IMR-90 (cell line): ENCODE measurements around the gene GRIA4. TPM values are rescaled to one million over a fixed set of nuclear protein-coding genes. Genes with fewer than 3 reads are reported as not detected.

ENCODE experiments used
- ATAC-seq: fragments of 200-7000 bp; cut with Tn5 transposase; 2 replicates; pipeline ENCODE4 v1.9.1; 2020; ENCODE audit warnings: low read depth, mild to moderate bottlenecking, moderate library complexity
- BruUV-seq: library from RNA; stranded (reverse); fragments of 400-500 nt; replicated peaks from 2 replicates; lab custom pipeline; 2021; lab: Mats Ljungman, UMichigan
- CTCF ChIA-PET: fragments of 300-600 bp; formaldehyde crosslinking; extraction: SDS; loops from one replicate; lab custom pipeline; 2021; ENCODE audit warnings: antibody characterized with exemption; lab: Yijun Ruan, JAX
- POLR2A ChIA-PET: fragments of 300-600 bp; sonication (Branson Sonifier 250); formaldehyde crosslinking; loops from one replicate; lab custom pipeline; 2022; ENCODE audit warnings: antibody characterized with exemption; ENCODE audit not compliant: unreplicated experiment; lab: Charles Lee
- DNase-seq: peaks from one replicate; pipeline ENCODE4 v3.0.0; 2013
- H2AFZ ChIP-seq: replicated peaks from 2 replicates; pipeline ENCODE3; 2013; ENCODE audit warnings: low read length, mild to moderate bottlenecking; ENCODE audit not compliant: poor library complexity
- H2AK5ac ChIP-seq: 2 replicates; pipeline ENCODE4 v1.6.1; 2013; ENCODE audit warnings: low read depth, low read length, inconsistent platforms
- H2AK9ac ChIP-seq: replicated peaks from 2 replicates; pipeline ENCODE3; 2013; ENCODE audit warnings: mild to moderate bottlenecking, low read depth, low read length, moderate library complexity; ENCODE audit not compliant: poor library complexity
- H2BK120ac ChIP-seq: 2 replicates; pipeline ENCODE4 v1.6.1; 2013; ENCODE audit warnings: low read depth, low read length, inconsistent platforms
- H2BK15ac ChIP-seq: 3 replicates; pipeline ENCODE4 v1.6.1; 2013; ENCODE audit warnings: low read depth, low read length, inconsistent platforms
- H2BK20ac ChIP-seq: 2 replicates; pipeline ENCODE4 v1.6.1; 2013; ENCODE audit warnings: low read depth, mild to moderate bottlenecking, inconsistent platforms, low read length, moderate library complexity
- H2BK5ac ChIP-seq: 2 replicates; pipeline ENCODE4 v1.6.1; 2013; ENCODE audit warnings: mild to moderate bottlenecking, low read depth, low read length, inconsistent platforms; ENCODE audit not compliant: poor library complexity, severe bottlenecking
- H3K14ac ChIP-seq: replicated peaks from 2 replicates; pipeline ENCODE4 v1.6.1; 2013; ENCODE audit warnings: low read depth, low read length, inconsistent platforms
- H3K18ac ChIP-seq: 2 replicates; pipeline ENCODE4 v1.6.1; 2013; ENCODE audit warnings: low read depth, low read length, control low read depth
- H3K23ac ChIP-seq: 2 replicates; pipeline ENCODE4 v1.6.1; 2013; ENCODE audit warnings: low read depth, low read length, inconsistent platforms
- H3K27ac ChIP-seq: 2 replicates; pipeline ENCODE4 v1.5.1; 2013; ENCODE audit warnings: mild to moderate bottlenecking, control low read depth, low read length; ENCODE audit not compliant: insufficient read depth
- H3K27me3 ChIP-seq: 2 replicates; pipeline ENCODE4 v1.6.1; 2013; ENCODE audit warnings: low read length; ENCODE audit not compliant: control insufficient read depth, insufficient read depth
- H3K36me3 ChIP-seq: 2 replicates; pipeline ENCODE4 v1.6.1; 2013; ENCODE audit warnings: low read length, mixed read lengths; ENCODE audit not compliant: control insufficient read depth, insufficient read depth
- H3K4ac ChIP-seq: 2 replicates; pipeline ENCODE4 v1.6.1; 2013; ENCODE audit warnings: low read depth, low read length, inconsistent platforms
- H3K4me1 ChIP-seq: 2 replicates; pipeline ENCODE4 v1.6.1; 2013; ENCODE audit warnings: low read length, mixed read lengths; ENCODE audit not compliant: control insufficient read depth, insufficient read depth
- H3K4me2 ChIP-seq: 2 replicates; pipeline ENCODE4 v1.6.1; 2013; ENCODE audit warnings: low read depth, mild to moderate bottlenecking, control low read depth, low read length, moderate library complexity
- H3K4me3 ChIP-seq: 2 replicates; pipeline ENCODE4 v1.5.1; 2013; ENCODE audit warnings: low read depth, mild to moderate bottlenecking, control low read depth, low read length, moderate library complexity; ENCODE audit not compliant: insufficient read depth
- H3K56ac ChIP-seq: 2 replicates; pipeline ENCODE4 v1.6.1; 2013; ENCODE audit warnings: low read length, inconsistent platforms; ENCODE audit not compliant: insufficient read depth; ENCODE audit errors: extremely low read depth
- H3K79me1 ChIP-seq, 2 experiments: 2 replicates each; pipeline ENCODE4 v1.6.1; 2013; ENCODE audit warnings: low read length in 2 of 2, inconsistent platforms in 1 of 2, low read depth in 1 of 2
- H3K9ac ChIP-seq: 2 replicates; pipeline ENCODE4 v1.6.1; 2013; ENCODE audit warnings: low read depth, low read length, control low read depth
- H3K9me1 ChIP-seq: 2 replicates; pipeline ENCODE4 v1.6.1; 2013; ENCODE audit warnings: low read length, inconsistent platforms; ENCODE audit not compliant: insufficient read depth
- H3K9me3 ChIP-seq: 2 replicates; pipeline ENCODE4 v1.6.1; 2013; ENCODE audit warnings: low read length; ENCODE audit not compliant: control insufficient read depth, insufficient read depth
- H4K20me1 ChIP-seq: 2 replicates; pipeline ENCODE4 v1.6.1; 2013; ENCODE audit warnings: low read length, inconsistent platforms; ENCODE audit not compliant: insufficient read depth
- H4K5ac ChIP-seq: 2 replicates; pipeline ENCODE4 v1.6.1; 2013; ENCODE audit warnings: mild to moderate bottlenecking, low read depth, low read length, control low read depth
- H4K8ac ChIP-seq, 2 experiments: 2 replicates each; pipeline ENCODE4 v1.6.1; 2013; ENCODE audit warnings: low read depth in 2 of 2, low read length in 2 of 2, control low read depth in 1 of 2, inconsistent platforms in 1 of 2
- H4K91ac ChIP-seq: 2 replicates; pipeline ENCODE4 v1.6.1; 2013; ENCODE audit warnings: low read depth, low read length, inconsistent platforms; ENCODE audit not compliant: insufficient read depth
- CTCF ChIP-seq: conservative IDR thresholded peaks from 2 replicates; pipeline ENCODE4 v1.5.1; 2012; ENCODE audit warnings: mild to moderate bottlenecking, low read depth, low read length, improper control_type of control experiment
- ELK1 ChIP-seq: fragments of 150-350 bp; IDR thresholded peaks from 2 replicates; pipeline ENCODE4 v1.6.1; 2016; ENCODE audit warnings: low read depth, mild to moderate bottlenecking, low read length, moderate library complexity, borderline replicate concordance
- FOS ChIP-seq: fragments of 150-350 bp; IDR thresholded peaks from 2 replicates; pipeline ENCODE4 v1.6.1; 2016; ENCODE audit warnings: low read depth, low read length
- MXI1 ChIP-seq: IDR thresholded peaks from 2 replicates; pipeline ENCODE4 v1.6.1; 2012; ENCODE audit warnings: low read depth, mild to moderate bottlenecking, low read length, moderate library complexity, borderline replicate concordance
- NFE2L2 ChIP-seq: fragments of 150-350 bp; IDR thresholded peaks from 2 replicates; pipeline ENCODE4 v1.6.1; 2016; ENCODE audit warnings: low read depth, mild to moderate bottlenecking, low read length
- POLR2A ChIP-seq: IDR thresholded peaks from 2 replicates; pipeline ENCODE4 v1.6.1; 2012; ENCODE audit warnings: mild to moderate bottlenecking, low read depth, low read length
- RFX5 ChIP-seq: IDR thresholded peaks from 2 replicates; pipeline ENCODE4 v1.8.0; 2012; ENCODE audit warnings: low read depth, mild to moderate bottlenecking, low read length, moderate library complexity
- dilution Hi-C: fragments of 300-500 bp; cut with HindIII; formaldehyde crosslinking; loops from one replicate; pipeline ENCODE4 v1.14.3; 2018; ENCODE audit warnings: low sequenced_read_pairs; ENCODE audit not compliant: unreplicated experiment
- in situ Hi-C: fragments of 300-500 bp; cut with MboI; formaldehyde crosslinking; loops from 3 replicates; pipeline ENCODE4 v1.14.3; 2019; ENCODE audit warnings: low sequenced_read_pairs, inconsistent platforms, mixed read lengths
- intact Hi-C: fragments of 100-400 bp; cut with micrococcal nuclease; formaldehyde crosslinking; loops from 2 replicates; pipeline ENCODE4 v1.10.0; 2022
- polyA plus RNA-seq, 3 experiments: library from polyadenylated mRNA; depleted of rRNA; stranded (reverse); fragments of >200 nt; gene quantifications; 2 replicates each; pipeline ENCODE4 v1.2.3, GENCODE V29; 2012; ENCODE audit warnings: low replicate concordance in 1 of 3
- total RNA-seq: library from RNA; depleted of rRNA; stranded (reverse); fragments of >200 nt; gene quantifications from 2 replicates; pipeline ENCODE4 v1.2.3, GENCODE V29; 2012
- TF ChIP-seq, protein P1 (sequence below): fragments of 150-350 bp; IDR thresholded peaks from 2 replicates; pipeline ENCODE4 v1.6.1; 2017; ENCODE audit warnings: mild to moderate bottlenecking, antibody characterized with exemption, low read length, low read depth

GRIA4 gene
- total and polyA plus RNA-seq, 2 of the 4 experiments (the other 2 are of a cell fraction) = 0.36 to 1.0 TPM

DNA sequence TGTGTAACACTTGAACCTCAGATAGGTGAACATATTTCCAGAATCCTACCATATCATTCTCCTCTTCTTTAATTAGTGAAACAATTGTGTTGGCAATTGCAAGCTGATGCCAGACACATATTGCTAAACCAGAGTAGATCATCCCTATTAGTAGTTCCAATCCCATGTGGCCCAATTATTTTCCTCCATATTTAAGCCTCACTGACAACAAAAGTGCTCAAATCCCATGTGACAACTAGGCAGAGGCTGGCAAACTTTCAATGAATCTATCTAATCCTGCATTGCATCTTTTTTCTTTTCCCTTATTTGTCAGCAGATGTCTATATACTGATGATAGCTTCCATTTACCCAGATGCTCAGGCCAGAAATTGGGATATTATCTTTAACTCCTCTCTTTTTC lies 90.4 kb downstream of the GRIA4 start:
- Histone ChIP-seq H3K56ac (no peak overlapping the region), H3K23ac (no peak overlapping the region), H3K18ac (no peak overlapping the region), H3K4me2 (no peak overlapping the region), H3K14ac (no peak overlapping the region), H2BK5ac (no peak overlapping the region), H3K9me3 (no peaks in the 10 kb centered on the region), H3K9me1 (0 out of 2 replicates have a peak, but pooled peaks cover 2% of the 10 kb centered on the region), H3K36me3 (no peaks in the 10 kb centered on the region), H3K4me3 (no peak overlapping the region), H3K79me1 (no peaks in the 10 kb centered on the region), H3K4ac (no peak overlapping the region), H4K8ac (no peak overlapping the region), H3K4me1 (no peaks in the 10 kb centered on the region), H2AK9ac (no peak overlapping the region), H2BK120ac (no peak overlapping the region), H4K5ac (no peak overlapping the region), H2AFZ (no peak overlapping the region), H2BK20ac (no peak overlapping the region), H2BK15ac (no peak overlapping the region), H4K91ac (no peak overlapping the region), H3K27me3 (no peaks in the 10 kb centered on the region), H4K20me1 (no peaks in the 10 kb centered on the region), H3K27ac (no peak overlapping the region), H2AK5ac (no peak overlapping the region), H3K9ac (no peak overlapping the region)
- in situ Hi-C loops = no loop called here
- no TSS peak for BruUV-seq
- ChIA-PET POLR2A (no interaction called here), CTCF (interaction anchor here (0.6 to 0.8 kb wide), 2 partner anchors 8 to 18 kb away, joined by 3 read pairs; no protein-coding TSS in a partner anchor)
- dilution Hi-C loops = no loop called here
- intact Hi-C loops = no loop called here
- ATAC-seq (no peak), DNase-seq (no peak)
- TF ChIP-seq, protein P1, sequence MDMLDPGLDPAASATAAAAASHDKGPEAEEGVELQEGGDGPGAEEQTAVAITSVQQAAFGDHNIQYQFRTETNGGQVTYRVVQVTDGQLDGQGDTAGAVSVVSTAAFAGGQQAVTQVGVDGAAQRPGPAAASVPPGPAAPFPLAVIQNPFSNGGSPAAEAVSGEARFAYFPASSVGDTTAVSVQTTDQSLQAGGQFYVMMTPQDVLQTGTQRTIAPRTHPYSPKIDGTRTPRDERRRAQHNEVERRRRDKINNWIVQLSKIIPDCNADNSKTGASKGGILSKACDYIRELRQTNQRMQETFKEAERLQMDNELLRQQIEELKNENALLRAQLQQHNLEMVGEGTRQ = no peak
- TF ChIP-seq POLR2A (no peak), MXI1 (no peak), CTCF (no peak), RFX5 (no peak), ELK1 (no peak), NFE2L2 (no peak), FOS (no peak)
